Amniotic epithelial cell (primary cell): ENCODE measurements around the gene HPS4.
"Not testable (repeated sequence)": the region's sequence is repeated elsewhere in the genome, so short reads cannot be mapped to it uniquely, and the experiment has no call there.

Experiments
- DNase-seq: peaks from one replicate; pipeline ENCODE4 v3.0.0-alpha.2; 2010; ENCODE audit warnings: low read depth

HPS4 gene

DNA sequence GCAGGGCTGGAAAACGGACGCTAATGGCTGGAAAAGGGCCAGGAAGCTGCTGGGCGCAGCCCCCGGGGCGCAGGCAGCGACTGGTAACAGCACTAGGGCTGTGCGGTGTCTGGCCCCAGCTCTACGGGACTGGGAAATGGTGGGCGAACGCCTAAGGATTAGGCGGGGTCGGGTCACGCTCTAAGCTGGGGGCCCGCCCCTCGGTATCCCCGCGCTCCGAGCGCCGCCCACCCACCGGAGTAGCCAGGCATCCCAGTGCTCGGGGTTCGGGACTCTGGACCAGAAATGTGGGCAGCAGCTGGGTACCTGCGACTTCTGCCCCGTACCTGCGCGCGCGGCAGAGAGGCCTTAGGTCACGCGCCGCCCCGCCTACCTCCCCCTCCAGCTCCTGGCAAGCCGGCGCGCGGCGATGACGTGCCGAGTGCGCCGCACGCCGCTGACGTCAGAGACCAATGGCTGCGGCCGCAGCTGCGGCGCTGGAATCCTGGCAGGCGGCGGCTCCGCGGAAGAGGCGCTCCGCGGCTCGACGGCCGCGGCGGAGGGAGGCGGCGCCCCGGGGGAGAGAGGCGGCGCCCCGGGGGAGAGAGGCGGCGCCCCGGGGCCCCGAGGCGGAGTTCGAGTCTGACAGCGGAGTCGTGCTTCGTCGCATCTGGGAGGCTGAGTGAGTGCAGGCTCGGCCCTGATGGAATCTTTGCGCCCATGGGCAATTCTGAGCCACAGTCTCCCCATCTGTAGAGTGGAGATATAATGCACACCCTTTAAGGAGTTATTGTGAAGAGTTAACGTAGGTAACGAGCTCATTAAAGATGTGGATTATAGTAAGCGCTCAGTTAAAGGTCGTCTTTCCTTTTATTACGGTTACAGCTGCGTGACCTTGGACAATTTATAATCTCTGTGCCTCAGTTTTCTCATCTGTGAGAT is at the start of gene HPS4, which contains the start of gene SRRD:
TSS of gene HPS4 (minus strand) at position 345 of the 921 bp plus-strand sequence. CDS start 2,021 bp downstream, outside the sequence.
TSS of gene SRRD (plus strand) at position 439 of the 921 bp plus-strand sequence. CDS start at position 453, 14 bp downstream.
- peak; percentile 84 for DNase-seq

DNA sequence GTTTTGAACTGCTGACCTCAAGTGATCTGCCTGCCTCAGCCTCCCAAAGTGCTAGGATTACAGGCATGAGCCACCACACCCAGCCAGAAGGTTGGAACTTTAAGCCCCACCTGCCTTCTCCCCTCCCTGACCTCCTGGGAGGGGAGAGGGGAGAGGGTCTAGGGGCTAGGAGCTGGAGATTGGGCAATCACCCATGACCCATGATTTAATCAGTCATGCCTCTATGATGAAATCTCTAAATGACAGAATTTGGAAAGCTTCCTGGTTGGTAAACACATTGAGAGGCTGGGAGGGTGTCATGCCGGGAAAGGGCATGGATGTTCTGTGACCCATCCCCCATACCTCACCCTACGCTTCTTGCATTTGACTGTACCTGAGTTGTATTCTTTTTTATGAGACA is 45.8 kb upstream of the HPS4 start:
- peak; percentile 56 for DNase-seq

DNA sequence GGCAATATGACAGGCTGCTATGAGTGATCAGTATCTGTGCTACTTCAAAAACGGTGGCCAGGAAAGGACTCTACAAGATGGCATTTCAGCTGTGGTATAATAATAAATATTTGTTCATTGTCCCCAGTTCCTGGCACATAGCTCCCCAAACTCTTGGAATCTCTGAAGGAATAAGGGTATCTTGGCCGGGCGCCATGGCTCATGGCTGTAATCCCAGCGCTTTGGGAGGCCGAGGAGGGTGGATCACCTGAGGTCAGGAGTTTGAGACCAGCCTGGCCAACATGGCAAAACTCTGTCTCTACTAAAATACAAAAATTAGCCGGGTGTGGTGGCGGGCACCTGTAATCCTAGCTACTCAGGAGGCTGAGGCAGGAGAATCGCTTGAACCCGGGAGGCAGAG is 44.9 kb upstream of the HPS4 start:
- DNase-seq, result not testable (repeated sequence)

DNA sequence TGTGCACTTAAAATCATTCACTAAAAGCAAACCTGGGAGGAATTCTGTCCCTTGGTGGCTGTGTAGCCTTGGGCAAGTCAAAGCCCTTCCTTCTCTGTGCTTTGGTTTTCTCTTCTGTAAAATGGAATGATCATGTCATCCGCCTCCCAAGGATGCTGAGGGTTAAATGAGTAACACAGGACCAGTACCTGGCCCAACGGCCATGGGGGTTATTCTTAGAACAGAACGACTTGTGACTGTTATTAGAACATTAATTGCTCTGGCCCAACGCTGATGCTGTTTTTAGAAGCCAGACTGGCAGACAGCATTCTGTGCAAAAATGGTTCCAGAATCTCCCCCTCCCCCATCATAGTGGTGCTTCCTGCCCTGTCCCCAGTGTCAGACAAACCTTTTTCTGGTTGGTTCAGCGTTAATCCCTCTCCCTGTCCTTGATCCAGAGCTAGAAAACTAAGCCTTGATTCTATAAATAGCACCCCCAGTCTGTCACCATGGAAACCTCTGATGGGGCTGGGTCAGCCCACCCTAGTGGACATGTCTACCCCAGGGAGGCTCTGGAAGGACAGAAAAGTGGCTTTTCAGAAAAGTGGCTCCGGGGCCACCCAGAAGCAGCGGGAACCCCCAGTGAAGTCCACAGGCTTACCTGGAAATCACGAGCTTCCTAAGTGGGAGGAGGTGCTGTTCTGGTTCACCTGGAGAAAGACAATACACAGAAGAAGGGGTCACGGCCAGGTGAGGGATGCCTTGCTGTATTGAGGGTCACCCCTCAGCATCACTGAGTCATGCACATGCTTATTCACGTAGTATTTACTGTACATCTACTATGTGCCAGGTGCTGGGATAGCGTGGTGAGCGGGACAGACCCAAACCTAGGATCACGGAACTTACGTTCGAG is 44.2 kb upstream of the HPS4 start:
- DNase-seq, result no peak

DNA sequence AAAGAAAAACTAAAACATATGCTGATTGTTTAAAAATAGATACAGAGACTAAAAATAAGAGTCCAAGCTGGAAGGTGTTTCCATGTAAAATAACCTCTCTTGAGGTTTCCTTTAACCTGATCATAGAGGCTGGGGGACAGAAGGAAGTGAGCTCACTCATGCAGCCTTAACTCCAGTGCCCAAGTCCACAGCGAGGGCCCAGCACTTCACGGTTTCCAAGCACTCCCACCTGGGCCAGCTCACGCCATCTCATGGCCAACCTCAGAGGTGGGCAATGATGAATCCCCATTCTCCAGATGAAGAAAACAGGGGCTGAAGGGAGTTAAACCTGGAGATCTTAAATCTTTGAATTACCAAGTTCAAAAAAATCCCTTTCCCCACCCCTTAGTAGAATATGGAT is 43.6 kb upstream of the HPS4 start:
- DNase-seq, result no peak

DNA sequence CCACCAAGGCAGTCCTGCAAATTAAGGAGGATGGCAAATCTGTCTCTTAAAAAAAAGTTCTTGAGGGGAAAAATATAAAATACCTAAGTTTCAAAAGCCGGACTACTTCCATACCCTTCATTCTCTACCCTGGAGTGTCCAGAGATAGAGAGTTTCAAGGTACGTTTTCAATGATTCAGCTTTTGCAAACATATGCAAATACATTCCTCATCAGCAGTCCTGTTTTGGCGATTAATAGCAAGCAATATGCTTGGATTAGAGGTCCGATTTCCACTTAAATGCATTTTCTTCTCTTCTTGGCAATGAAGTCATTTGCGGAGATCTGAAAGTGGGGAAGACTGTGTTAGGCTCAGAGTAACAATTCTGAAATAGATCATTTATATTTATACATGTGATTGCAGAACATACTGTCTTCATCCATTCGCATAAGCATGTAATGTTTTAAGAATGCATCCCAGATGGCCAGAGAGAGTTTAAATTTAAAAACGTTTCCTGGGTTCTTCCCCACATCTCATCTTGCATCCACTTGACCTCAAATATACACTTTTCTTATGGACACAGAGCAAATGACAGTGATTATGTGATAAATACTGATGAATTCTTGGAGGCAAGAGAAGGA is 42.5 kb upstream of the HPS4 start:
- DNase-seq, result no peak

DNA sequence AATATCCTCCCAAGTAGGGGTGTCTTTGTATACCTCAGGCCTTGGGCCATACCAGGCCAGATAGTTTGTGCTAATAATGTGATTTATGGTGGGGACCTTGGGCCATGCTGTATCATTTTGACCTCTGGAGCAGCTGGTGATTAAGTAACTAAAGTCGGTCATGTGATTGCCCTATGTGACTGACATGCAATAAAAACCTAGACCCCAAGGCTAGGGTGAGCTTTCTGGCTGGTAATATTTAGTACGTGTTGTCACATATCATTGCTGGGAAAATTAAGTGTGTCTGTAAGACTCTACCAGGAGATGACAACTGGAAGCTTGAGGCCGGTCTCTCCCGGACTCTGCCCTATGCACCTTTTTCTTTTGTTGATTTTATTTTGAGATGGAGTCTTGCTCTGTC is 41.3 kb upstream of the HPS4 start:
- no peak for DNase-seq

DNA sequence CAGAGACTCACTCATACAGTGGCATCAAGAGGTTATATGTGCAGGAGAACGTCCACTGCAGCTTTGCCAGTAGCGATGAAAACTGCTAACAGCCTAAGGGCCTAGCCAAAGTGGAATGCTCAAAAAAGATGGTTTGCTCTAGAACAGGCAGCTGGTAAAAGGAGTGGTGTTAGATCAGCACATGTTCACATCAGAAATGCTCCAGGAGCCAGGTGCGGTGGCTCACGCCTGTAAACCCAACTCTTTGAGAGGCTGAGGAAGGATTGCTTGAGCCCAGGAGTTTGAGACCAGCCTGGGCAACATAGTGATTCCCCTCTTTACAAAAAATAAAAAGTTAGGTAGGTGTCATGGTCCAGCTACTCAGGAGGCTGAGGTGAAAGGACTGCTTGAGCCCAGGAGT is 39.0 kb upstream of the HPS4 start:
- no peak for DNase-seq

DNA sequence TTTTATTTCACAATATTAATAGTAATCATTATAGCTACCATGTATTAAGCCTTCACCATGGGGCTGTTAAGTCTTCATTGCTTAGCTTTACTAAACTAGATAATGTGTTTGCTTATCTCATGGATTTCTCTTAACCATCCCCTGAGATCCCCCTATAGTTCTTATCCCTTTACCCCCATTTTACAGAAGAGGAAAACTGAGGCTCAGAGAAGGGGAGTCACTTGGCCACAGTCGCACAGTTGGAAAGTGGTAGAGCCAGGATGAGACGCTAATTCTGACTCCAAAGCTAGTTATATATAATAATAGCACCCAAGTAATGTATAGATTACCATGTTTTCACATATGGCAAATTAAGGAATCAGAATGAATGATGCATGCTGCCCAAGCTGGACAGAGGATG is 38.4 kb upstream of the HPS4 start:
- DNase-seq, result no peak

DNA sequence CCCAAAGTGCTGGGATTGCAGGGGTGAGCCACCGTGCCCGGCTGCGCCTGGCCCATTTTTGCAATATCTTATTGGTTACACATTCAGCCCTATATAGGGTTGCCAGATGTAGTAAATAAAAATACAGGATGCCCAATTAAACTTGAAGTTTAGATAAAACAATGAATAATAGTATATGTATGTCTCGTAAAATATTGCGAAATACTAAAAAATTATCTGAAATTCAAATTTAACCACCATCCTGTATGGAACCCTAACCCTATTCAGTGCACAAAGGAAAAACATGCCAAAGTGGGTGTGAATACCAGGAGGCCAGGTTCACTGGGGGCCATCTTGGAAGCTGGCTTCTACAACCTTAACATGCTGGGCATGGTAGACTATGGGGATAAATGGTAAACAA is 33.8 kb upstream of the HPS4 start:
- DNase-seq, result no peak

DNA sequence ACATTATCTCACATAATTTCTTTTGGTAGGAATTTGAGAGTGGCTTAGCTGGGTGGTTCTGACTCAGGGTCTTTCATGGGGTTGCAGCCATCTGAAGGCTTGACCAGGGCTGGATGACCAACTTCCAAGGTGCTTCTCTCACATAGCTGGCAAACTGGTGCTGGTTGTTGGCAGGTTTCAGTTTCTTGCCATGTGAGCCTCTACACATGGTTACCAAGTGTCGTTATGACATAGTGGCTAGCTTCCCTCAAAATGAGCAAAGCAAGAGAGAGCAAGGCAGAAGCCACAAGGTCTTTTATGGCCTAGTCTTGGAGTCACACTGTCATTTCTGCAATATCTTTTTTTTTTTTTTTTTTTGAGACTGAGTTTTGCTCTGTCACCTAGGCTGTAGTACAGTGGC is 32.9 kb upstream of the HPS4 start:
- DNase-seq, result no peak

DNA sequence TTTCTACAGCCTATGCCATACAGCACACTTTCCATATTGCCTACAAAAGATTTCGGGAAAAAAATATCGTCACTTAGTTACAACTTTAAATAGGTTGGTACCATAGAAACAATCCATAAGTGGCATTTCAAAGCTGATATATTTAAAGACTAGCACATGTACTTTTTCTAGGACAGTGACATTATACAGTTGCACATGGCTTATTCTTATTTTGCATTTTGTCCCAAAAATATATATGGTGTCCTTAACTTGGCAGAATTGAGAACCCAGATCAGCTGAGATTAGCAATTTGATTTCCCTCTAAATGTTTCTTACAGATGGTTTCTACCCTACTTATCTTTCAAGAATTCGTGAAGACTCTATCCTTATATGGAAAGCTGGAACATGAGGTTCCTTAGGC is 32.3 kb upstream of the HPS4 start:
- DNase-seq, result no peak

DNA sequence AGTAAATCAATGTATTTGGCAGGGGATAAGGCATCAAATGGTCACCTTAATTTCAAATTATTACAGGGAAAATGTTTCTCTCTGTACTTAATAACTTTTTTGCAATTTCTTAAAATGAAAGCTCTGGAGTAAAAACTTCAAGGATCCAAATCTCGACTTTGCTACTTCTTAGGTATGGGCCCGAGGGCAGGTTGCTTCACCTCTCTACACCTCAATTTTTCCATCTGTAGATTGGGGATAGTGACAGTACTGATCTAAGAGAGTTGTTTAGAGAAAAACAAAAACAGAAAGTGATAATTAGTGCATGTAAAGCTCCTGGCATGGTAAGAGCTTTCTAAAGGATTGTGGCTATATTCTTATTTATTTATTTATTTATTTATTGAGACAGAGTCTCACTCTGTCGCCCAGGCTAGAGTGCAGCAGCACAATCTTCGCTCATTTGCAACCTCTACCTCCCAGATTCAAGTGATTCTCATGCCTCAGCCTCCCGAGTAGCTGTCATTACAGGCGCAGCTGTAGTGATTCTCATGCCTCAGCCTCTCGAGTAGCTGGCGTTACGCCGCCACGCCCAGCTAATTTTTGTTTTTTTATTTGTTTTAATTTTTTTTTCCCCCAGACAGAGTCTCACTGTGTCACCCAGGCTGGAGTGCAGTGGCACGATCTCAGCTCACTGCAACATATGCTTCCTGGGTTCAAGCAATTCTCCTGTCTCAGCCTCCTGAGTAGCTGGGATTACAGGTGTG is 31.0 kb upstream of the HPS4 start:
- DNase-seq, result no peak

DNA sequence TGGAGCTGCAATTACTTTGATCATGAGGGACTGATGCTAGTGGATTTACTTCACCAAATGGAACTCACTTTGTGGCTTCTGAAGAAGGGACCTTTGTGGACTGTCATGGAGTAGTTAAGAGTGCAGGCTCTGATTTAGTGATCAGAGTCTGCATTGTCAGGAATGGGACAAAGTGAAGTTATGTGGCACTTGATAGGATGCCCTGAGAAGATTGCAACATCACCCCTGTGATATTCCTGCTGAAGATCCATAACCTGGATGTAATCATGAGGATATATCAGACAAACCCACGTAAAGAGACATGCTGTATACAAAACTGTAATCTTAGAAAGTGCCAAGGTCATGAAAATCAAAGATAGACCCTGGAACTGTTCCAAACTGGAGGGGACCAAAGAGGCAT is 30.3 kb upstream of the HPS4 start:
- no peak for DNase-seq

DNA sequence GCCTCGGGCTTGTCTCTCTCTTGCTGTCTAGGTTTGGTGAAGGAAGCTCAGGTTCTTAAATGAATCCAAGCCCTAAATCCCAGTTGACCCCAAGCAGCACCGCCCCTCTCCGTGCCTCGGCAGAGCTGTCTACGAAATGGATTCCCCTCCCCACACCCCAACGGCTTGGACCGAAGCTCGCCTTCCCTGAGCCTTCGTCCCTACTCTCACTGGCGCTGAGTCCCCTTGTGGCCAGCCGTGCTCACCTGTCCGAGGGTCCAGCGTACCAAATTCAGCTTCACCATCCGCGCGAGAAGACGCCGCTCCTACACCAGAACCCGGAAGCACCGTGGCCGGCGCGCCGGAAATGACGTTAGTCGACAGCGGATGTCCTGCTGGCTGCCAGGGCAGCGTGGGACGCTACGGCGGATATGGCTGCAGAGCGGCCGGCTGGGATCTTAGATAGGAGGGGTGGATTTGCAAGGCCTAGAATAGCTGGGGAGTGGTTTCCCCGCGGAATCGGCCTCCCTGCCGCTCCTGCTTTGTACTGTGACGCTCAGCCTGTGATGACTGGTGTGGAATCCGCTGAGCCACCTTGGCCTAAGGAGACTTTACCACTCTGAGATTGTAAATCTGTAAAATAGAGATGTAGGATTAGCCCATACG is 28.7 kb upstream of the HPS4 start, which contains the start of gene TFIP11:
TSS of gene TFIP11 (minus strand) at position 325 of the 645 bp plus-strand sequence. CDS start 2,201 bp downstream, outside the sequence.
- peak; percentile 85 for DNase-seq

DNA sequence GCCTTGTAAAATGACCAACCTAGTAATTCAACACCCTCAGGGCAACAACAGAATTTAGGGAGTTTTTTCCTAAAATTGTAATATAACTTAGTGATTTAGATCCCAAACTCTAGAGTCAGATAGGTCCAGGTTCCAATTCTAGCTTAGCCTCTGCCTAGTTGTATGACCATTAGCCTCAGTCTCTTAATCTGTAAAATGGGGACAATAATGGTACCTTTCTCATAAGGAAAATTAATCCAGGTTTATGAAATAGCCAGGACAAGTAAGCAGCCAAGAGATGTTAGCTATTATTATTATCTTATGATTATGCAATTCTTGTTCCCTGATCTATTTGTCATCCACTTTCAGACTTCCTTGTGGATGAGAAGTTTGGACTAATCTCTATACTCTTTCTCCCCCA is 24.6 kb upstream of the HPS4 start:
- no peak for DNase-seq

DNA sequence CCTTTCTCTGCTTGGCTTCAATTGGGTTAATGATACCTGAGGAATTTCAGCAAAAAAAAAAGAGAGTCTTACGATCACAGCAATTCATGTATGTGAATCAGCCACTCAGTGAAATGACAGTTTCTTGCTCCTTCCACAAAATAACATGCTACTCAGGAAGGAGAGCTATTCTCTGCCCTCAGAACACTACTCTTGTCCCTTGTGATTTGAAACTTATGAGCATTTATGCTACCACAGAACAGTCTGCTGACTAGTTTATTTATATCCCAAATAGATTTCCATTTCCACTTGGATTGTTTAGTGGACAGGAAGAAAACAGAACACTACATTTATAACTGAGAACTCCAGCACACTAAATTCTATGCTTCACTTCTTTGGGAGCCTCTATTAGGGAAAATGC is 20.2 kb upstream of the HPS4 start:
- DNase-seq, result no peak

DNA sequence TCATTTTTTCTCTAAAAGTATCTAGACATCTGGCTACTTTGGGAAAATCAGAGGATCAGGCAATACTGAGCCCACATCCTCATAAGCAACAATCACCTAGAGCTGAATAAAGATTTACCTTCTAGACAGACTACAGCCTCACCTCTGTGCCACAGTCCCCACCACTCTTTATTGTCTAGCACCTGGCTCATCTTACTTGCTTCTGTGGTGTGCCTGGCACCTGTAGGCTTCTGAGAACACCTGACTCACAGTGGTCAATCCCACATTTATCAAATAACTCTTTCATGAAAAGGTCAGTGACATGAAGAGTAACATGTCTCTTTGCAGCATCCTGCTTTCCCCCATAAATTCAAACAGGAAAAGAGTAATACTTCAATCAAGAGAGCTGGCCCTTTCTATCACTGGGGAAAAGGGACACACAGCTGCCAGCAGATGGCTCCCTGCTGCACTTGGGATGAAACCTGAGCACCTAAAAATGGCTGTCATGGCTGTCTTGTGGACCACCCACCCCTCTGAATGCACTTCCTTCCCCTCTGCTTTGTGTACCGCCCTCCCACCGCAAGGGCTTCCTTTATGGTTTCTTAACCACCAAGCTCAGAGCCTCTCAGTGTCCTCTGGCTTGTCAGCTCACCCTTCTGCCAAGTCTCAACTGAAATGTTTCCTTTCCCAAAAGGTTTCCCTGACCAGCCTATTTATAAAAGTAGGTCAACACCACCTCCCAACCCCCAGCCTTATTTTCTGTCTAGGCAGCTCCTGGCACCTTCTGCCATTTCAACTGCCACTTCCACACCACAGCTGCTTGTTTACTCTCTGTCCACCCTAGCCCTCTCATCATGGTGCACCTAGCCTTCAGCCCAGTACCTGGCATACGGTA is 19.3 kb upstream of the HPS4 start:
- peak; percentile 44 for DNase-seq

DNA sequence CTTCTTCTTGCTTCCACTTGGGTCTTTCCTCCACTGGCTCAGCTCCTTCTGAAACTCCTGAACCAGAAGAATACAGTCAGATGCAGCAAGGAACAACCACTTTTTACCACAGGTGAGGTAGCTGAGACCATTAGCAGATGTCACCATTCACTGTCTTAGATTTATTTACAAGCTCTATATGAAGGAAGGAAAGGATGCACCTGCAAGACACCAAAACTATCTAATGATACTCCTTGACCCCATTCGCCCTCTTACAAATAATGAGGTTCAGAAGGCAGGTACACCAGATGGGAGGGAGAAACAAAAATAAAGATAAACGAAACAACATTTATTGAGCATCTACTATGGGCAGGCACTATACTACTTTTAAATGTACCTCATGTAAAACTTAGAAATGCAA is 18.4 kb upstream of the HPS4 start:
- no peak for DNase-seq

DNA sequence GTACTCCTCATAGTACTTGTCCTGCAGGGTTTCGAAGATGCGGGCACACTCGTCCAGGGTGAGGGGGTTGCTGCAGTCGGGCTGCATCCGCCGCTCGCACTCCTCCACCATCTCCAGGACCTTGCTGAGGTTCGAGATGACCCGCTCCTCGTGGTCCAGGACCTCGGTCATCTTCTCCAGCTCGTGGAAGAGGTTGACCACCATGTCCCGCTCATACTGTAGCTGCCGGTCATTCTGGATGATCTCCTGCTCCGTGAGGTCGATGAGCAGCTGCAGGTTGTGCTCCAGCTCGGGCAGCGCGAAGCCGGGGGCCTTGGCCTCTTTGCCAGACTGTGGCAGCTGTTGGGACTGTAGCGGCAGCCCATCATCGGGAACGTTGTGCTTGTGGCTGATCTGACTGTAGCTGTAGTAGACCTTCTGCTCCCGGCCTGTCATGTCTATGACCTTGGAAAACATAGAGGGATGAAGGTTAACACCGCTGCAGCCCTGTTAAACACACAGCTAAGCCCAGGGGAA is 15.7 kb upstream of the HPS4 start:
- no peak for DNase-seq
